ENCODE measurements around the gene ZBTB17.
"Not testable (repeated sequence)": the region's sequence is repeated elsewhere in the genome, so short reads cannot be mapped to it uniquely, and the experiment has no call there.

Gene ZBTB17

GRCh38 chr1:15900662-15901279 lies 75.1 kb downstream of the ZBTB17 start:
- peak overlapping the region in 1 of 2 donors; percentile 27 for H3K27ac Mint-ChIP-seq
- H3K9me3 Mint-ChIP-seq = no peaks in the 10 kb centered on the region
- peaks cover 49% of the 10 kb centered on the region for H3K4me1 Mint-ChIP-seq
- no peak for ATAC-seq
- H3K27me3 Mint-ChIP-seq = no peaks in the 10 kb centered on the region
- no peak overlapping the region for H3K4me3 Mint-ChIP-seq
- DNase-seq = no peak

GRCh38 chr1:15899266-15899665 lies 76.6 kb downstream of the ZBTB17 start:
- Mint-ChIP-seq H3K9me3 (no peaks in the 10 kb centered on the region), H3K27ac (peak overlapping the region in 1 of 2 donors; percentile 14), H3K27me3 (no peaks in the 10 kb centered on the region), H3K4me1 (peaks cover 49% of the 10 kb centered on the region), H3K4me3 (no peak overlapping the region)
- no peak for ATAC-seq
- DNase-seq = no peak

GRCh38 chr1:15896841-15897610 lies 78.9 kb downstream of the ZBTB17 start:
- H3K4me3 Mint-ChIP-seq, DNase-seq: not testable (repeated sequence)
- H3K27ac Mint-ChIP-seq = peak overlapping the region in 1 of 2 donors; percentile 60

GRCh38 chr1:15895233-15895632 lies 80.7 kb downstream of the ZBTB17 start:
- H3K4me1 Mint-ChIP-seq = peaks cover 47% of the 10 kb centered on the region
- no peak for DNase-seq
- H3K27ac Mint-ChIP-seq = no peak overlapping the region
- no peaks in the 10 kb centered on the region for H3K9me3 Mint-ChIP-seq
- no peaks in the 10 kb centered on the region for H3K27me3 Mint-ChIP-seq
- H3K4me3 Mint-ChIP-seq = no peak overlapping the region
- no peak for ATAC-seq

More at GRCh38 chr1:15896841-15897610, 78.9 kb downstream of the ZBTB17 start:
- H3K4me1 Mint-ChIP-seq = peaks cover 52% of the 10 kb centered on the region
- not testable (repeated sequence) for H3K27me3 Mint-ChIP-seq, H3K9me3 Mint-ChIP-seq, ATAC-seq

GRCh38 chr1:15892857-15893599 lies 82.9 kb downstream of the ZBTB17 start:
- peak overlapping the region; percentile 23 to 74 for H3K27ac Mint-ChIP-seq
- not testable (repeated sequence) for H3K27me3 Mint-ChIP-seq, H3K4me3 Mint-ChIP-seq, H3K9me3 Mint-ChIP-seq, ATAC-seq, DNase-seq
- H3K4me1 Mint-ChIP-seq = peaks cover 33% of the 10 kb centered on the region

All from stimulated activated naive CD8-positive, alpha-beta T cell treated with anti-CD3 and anti-CD28 coated beads, Interleukin-15, amount 100 ng/mL, for 72 hours (primary cell).